HepG2 (cell line): ENCODE measurements around the gene CLTCL1. TPM values are rescaled to one million over a fixed set of nuclear protein-coding genes. Genes with fewer than 3 reads are reported as not detected.

Experiments
- CSRNP2 ChIP-seq: sonication (generic); formaldehyde crosslinking; conservative IDR thresholded peaks from 2 replicates; pipeline ENCODE4 v1.8.0; 2022; ENCODE audit warnings: low read depth, missing genetic modification reagents
- FOXC1 ChIP-seq: sonication (generic); formaldehyde crosslinking; IDR thresholded peaks from 2 replicates; pipeline ENCODE4 v1.8.0; 2022; ENCODE audit warnings: mild to moderate bottlenecking, missing genetic modification reagents, borderline replicate concordance
- KLF6 ChIP-seq: IDR thresholded peaks from 2 replicates; pipeline ENCODE4 v1.8.0; 2016; ENCODE audit warnings: missing biosample characterization, missing genetic modification reagents
- MEF2D ChIP-seq: sonication (generic); formaldehyde crosslinking; IDR thresholded peaks from 2 replicates; pipeline ENCODE4 v1.5.1; 2020; ENCODE audit warnings: mild to moderate bottlenecking, missing genetic modification reagents
- NBN ChIP-seq: fragments of 450-650 bp; conservative IDR thresholded peaks from 2 replicates; pipeline ENCODE4 v1.6.1; 2017
- RNF2 ChIP-seq: fragments of 450-650 bp; conservative IDR thresholded peaks from 2 replicates; pipeline ENCODE4 v1.6.1; 2016; ENCODE audit warnings: low read depth
- SYNCRIP ChIP-seq: fragments of 200-400 bp; formaldehyde crosslinking; IDR thresholded peaks from 2 replicates; pipeline ENCODE4 v1.6.1; 2018; ENCODE audit warnings: mild to moderate bottlenecking, low read depth, low read length; ENCODE audit not compliant: insufficient read depth
- TAF15 ChIP-seq: fragments of 200-400 bp; formaldehyde crosslinking; IDR thresholded peaks from one replicate; pipeline ENCODE4 v1.6.1; 2018; ENCODE audit warnings: mild to moderate bottlenecking, low read depth, low read length; ENCODE audit not compliant: poor library complexity, severe bottlenecking
- TCF7L2 ChIP-seq: IDR thresholded peaks from 2 replicates; pipeline ENCODE4 v1.6.1; 2011; ENCODE audit warnings: mild to moderate bottlenecking, low read depth, low read length, moderate library complexity
- TP53 ChIP-seq: sonication (generic); formaldehyde crosslinking; conservative IDR thresholded peaks from 2 replicates; pipeline ENCODE4 v1.4.0; 2020; ENCODE audit warnings: missing genetic modification reagents
- TSC22D2 ChIP-seq: sonication (generic); formaldehyde crosslinking; IDR thresholded peaks from 2 replicates; pipeline ENCODE4 v1.5.1; 2020; ENCODE audit warnings: missing genetic modification reagents, mild to moderate bottlenecking, borderline replicate concordance
- WIZ ChIP-seq: sonication (generic); formaldehyde crosslinking; IDR thresholded peaks from 2 replicates; pipeline ENCODE4 v1.5.1; 2020; ENCODE audit warnings: mild to moderate bottlenecking, missing genetic modification reagents
- ZMAT5 ChIP-seq: sonication (generic); formaldehyde crosslinking; IDR thresholded peaks from 2 replicates; pipeline ENCODE4 v1.5.0; 2020; ENCODE audit warnings: mild to moderate bottlenecking, low read depth, missing genetic modification reagents, borderline replicate concordance
- ZNF205 ChIP-seq: IDR thresholded peaks from 2 replicates; pipeline ENCODE4 v1.6.1; 2018; ENCODE audit warnings: missing biosample characterization, missing genetic modification reagents
- ZNF225 ChIP-seq: sonication (generic); formaldehyde crosslinking; IDR thresholded peaks from 2 replicates; pipeline ENCODE4 v1.4.0; 2020; ENCODE audit warnings: mild to moderate bottlenecking, missing genetic modification reagents
- ZNF34 ChIP-seq: sonication (generic); formaldehyde crosslinking; IDR thresholded peaks from 2 replicates; pipeline ENCODE4 v1.4.0; 2020; ENCODE audit warnings: mild to moderate bottlenecking, missing genetic modification reagents, borderline replicate concordance
- ZNF407 ChIP-seq: sonication (generic); formaldehyde crosslinking; IDR thresholded peaks from one replicate; pipeline ENCODE4 v1.5.1; 2020; ENCODE audit warnings: mild to moderate bottlenecking, missing genetic modification reagents; ENCODE audit errors: not compliant biosample characterization
- ZNF556 ChIP-seq: sonication (generic); formaldehyde crosslinking; IDR thresholded peaks from 2 replicates; pipeline ENCODE4 v1.4.0; 2020; ENCODE audit warnings: mild to moderate bottlenecking, missing genetic modification reagents, borderline replicate concordance
- ZNF883 ChIP-seq: sonication (generic); formaldehyde crosslinking; IDR thresholded peaks from 2 replicates; pipeline ENCODE4 v1.5.1; 2020; ENCODE audit warnings: mild to moderate bottlenecking, missing genetic modification reagents; ENCODE audit errors: not compliant biosample characterization
- ZSCAN29 ChIP-seq: sonication (generic); formaldehyde crosslinking; conservative IDR thresholded peaks from 2 replicates; pipeline ENCODE4 v1.4.0; 2020; ENCODE audit warnings: mild to moderate bottlenecking, missing genetic modification reagents
- polyA plus RNA-seq, 8 experiments: library from polyadenylated mRNA; depleted of rRNA in 3 of 8; stranded (reverse) in 7 of 8; unstranded in 1 of 8; fragments of >200 nt; fragmentation: Illumina TruSeq in 4 of 8; extraction: Trizol in 4 of 8; gene quantifications; 2 replicates each; pipeline versions ENCODE4 v1.2.1 to v1.2.3, GENCODE V29; 2011 to 2016; ENCODE audit warnings: low read depth in 4 of 8, missing spikeins in 1 of 8, mixed read lengths in 1 of 8; ENCODE audit not compliant: insufficient read depth in 1 of 8
- total RNA-seq, 5 experiments: library from RNA; depleted of rRNA; stranded (reverse); fragments of >200 nt; fragmentation: Illumina TruSeq; extraction: Trizol; gene quantifications; 2 replicates each; pipeline ENCODE4 v1.2.3, GENCODE V29; 2016; ENCODE audit warnings: low read depth in 1 of 5

The CLTCL1 gene
- total and polyA plus RNA-seq, 2 of the 13 experiments (the other 11 are each of a cell fraction or from before 2014, with no cell fraction given), result 8.1 to 10.9 TPM

GRCh38 chr22:19292458-19293230 lies 1.1 kb upstream of the CLTCL1 start (continued):
- TF ChIP-seq ZNF407 (CRISPR knock-in tag) (no peak), ZNF34 (CRISPR knock-in tag) (0 out of 2 replicates have a peak, but pooled peaks have one; percentile 44), ZNF205 (no peak), ZNF883 (CRISPR knock-in tag) (peak; percentile 77), ZMAT5 (no peak), TSC22D2 (0 out of 2 replicates have a peak, but pooled peaks have one; percentile 15), KLF6 (CRISPR knock-in tag) (no peak), ZSCAN29 (CRISPR knock-in tag) (no peak), TCF7L2 (no peak), CSRNP2 (CRISPR knock-in tag) (no peak), RNF2 (0 out of 2 replicates have a peak, but pooled peaks have one; percentile 12), ZNF556 (CRISPR knock-in tag) (no peak), ZNF225 (CRISPR knock-in tag) (no peak), WIZ (CRISPR knock-in tag) (no peak), MEF2D (CRISPR knock-in tag) (no peak), TP53 (CRISPR knock-in tag) (no peak), TAF15 (no peak), SYNCRIP (no peak), FOXC1 (CRISPR knock-in tag) (no peak), NBN (no peak)
